Testis (tissue), 3 donors: ENCODE data around the gene GREB1. TPM values are rescaled to one million over a fixed set of nuclear protein-coding genes. Genes with fewer than 3 reads are reported as not detected.

ENCODE experiments used
- DNase-seq: peaks from one replicate; pipeline ENCODE4 v3.0.0-alpha.2; 2019
- H3K27ac ChIP-seq, 2 donors: fragments of 200-600 bp; sonication (generic); one replicate each; pipeline ENCODE4 v1.5.1; 2019
- H3K27me3 ChIP-seq: fragments of 200-600 bp; sonication (generic); one replicate; pipeline ENCODE4 v1.5.1; 2019
- H3K36me3 ChIP-seq: fragments of 200-600 bp; sonication (generic); one replicate; pipeline ENCODE4 v1.5.1; 2017; ENCODE audit warnings: low read depth; ENCODE audit errors: missing control alignments
- H3K4me1 ChIP-seq: fragments of 200-600 bp; sonication (generic); one replicate; pipeline ENCODE4 v1.5.1; 2019
- H3K4me3 ChIP-seq, 2 donors: fragments of 200-600 bp; sonication (generic); one replicate each; pipeline ENCODE4 v1.5.1; 2017 to 2019
- H3K9me3 ChIP-seq: fragments of 200-600 bp; sonication (generic); one replicate; pipeline ENCODE4 v1.5.1; 2017
- POLR2A ChIP-seq: fragments of 450-650 bp; IDR thresholded peaks from one replicate; pipeline ENCODE4 v1.6.1; 2017; ENCODE audit warnings: antibody characterized with exemption, mild to moderate bottlenecking, moderate library complexity
- WGBS, 2 donors: methylation state at CpG; one replicate each; pipeline ENCODE4 v1.1.5; 2018; 5-methylcytosine and 5-hydroxymethylcytosine counted together
- intact Hi-C: fragments of 100-400 bp; cut with DNase I; formaldehyde crosslinking; loops from one replicate; pipeline ENCODE4 v1.15.1; 2023; ENCODE audit warnings: low total_unique reads
- polyA plus RNA-seq: library from polyadenylated mRNA; stranded (reverse); fragments of 350-450 nt; fragmentation: Illumina TruSeq; extraction: RNeasy Lipid Tissue Mini Kit (QIAGEN cat#74804); gene quantifications from one replicate; pipeline ENCODE4 v1.2.3, GENCODE V29; 2014; ENCODE audit warnings: low read depth, low replicate concordance; ENCODE audit not compliant: insufficient read depth
- total RNA-seq, 2 donors: library from RNA; depleted of rRNA; stranded (reverse); fragments of >200 nt; gene quantifications; one replicate each; pipeline ENCODE4 v1.2.3, GENCODE V29; 2016
- TF ChIP-seq, protein P1 (sequence below), 3 experiments: fragments of 450-650 bp in 2 of 3; fragments of 200-600 bp in 1 of 3; sonication (generic) in 1 of 3; IDR thresholded peaks; one replicate each; pipeline ENCODE4 v1.5.1; 2016 to 2019; ENCODE audit warnings: antibody characterized with exemption in 3 of 3, mild to moderate bottlenecking in 2 of 3, moderate library complexity in 1 of 3

GREB1 gene
- total and polyA plus RNA-seq, 3 donors from 2014 or later: 29.8 to 136 (median 91.0) TPM

DNA sequence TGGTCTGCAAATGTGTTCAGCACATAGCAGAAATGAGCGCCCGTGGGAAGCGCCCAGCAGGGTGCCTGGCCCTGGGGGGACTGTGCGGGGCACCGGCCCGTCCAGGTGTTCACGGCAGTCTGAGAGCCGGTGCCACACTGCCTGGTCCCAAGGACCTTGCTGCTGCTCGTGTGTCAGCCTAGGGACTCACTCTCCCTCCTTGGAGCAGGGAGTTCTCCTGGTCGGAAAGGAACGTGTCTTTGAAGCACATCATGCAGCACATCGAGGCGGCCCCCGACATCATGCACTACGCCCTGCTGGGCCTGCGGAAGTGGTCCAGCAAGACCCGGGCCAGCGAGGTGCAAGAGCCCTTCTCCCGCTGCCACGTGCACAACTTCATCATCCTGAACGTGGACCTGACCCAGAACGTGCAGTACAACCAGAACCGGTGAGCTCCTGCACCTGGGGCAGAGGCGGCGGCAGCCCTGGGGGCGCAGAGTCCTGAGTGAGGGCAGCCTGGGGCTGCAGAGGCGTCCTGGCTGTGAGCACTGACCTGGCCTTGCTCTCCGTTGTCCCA lies 100.2 kb downstream of the GREB1 start:
- H3K9me3 ChIP-seq: no peaks in the 10 kb centered on the region
- H3K27me3 ChIP-seq: no peaks in the 10 kb centered on the region
- WGBS, 2 donors: 93 to 95% methylated on average over 3 to 28 of the region's 28 CpGs
- intact Hi-C loops: no loop called here
- no peak overlapping the region for H3K4me3 ChIP-seq
- TF ChIP-seq POLR2A: no peak
- TF ChIP-seq, protein P1, sequence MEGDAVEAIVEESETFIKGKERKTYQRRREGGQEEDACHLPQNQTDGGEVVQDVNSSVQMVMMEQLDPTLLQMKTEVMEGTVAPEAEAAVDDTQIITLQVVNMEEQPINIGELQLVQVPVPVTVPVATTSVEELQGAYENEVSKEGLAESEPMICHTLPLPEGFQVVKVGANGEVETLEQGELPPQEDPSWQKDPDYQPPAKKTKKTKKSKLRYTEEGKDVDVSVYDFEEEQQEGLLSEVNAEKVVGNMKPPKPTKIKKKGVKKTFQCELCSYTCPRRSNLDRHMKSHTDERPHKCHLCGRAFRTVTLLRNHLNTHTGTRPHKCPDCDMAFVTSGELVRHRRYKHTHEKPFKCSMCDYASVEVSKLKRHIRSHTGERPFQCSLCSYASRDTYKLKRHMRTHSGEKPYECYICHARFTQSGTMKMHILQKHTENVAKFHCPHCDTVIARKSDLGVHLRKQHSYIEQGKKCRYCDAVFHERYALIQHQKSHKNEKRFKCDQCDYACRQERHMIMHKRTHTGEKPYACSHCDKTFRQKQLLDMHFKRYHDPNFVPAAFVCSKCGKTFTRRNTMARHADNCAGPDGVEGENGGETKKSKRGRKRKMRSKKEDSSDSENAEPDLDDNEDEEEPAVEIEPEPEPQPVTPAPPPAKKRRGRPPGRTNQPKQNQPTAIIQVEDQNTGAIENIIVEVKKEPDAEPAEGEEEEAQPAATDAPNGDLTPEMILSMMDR (IDR thresholded peaks at IDR 0.05): no peak
- no peak for DNase-seq
- H3K36me3 ChIP-seq: no peaks in the 10 kb centered on the region
- H3K27ac ChIP-seq: no peak overlapping the region
- H3K4me1 ChIP-seq: no peaks in the 10 kb centered on the region

DNA sequence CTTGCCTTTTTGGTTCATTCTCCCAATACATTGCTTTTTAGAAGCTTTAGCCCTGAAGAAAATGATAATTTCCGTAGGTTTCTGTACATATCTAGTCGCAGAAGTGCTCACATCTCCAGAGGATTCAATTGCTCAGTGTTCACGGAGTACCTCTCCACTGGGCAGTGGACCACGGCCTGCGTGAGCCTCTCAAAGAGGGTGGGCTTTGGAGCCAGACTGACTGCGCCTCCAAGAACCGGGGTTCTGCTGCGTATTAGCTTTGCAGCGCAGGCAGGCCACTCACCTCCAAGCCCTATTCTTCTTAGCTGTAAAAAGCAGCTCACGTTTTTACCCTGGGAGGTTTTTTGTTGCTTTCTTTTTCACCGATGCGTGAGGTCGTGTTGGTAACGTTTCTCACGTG lies 100.7 kb downstream of the GREB1 start:
- 91 to 97% methylated on average over 15 of the region's 15 CpGs for WGBS, 2 donors
- Histone ChIP-seq H3K9me3 (no peaks in the 10 kb centered on the region), H3K36me3 (no peaks in the 10 kb centered on the region), H3K4me1 (no peaks in the 10 kb centered on the region), H3K27ac (no peak overlapping the region), H3K4me3 (no peak overlapping the region), H3K27me3 (no peaks in the 10 kb centered on the region)
- no peak for TF ChIP-seq POLR2A
- TF ChIP-seq, protein P1 (IDR thresholded peaks at IDR 0.05): no peak
- intact Hi-C loops: no loop called here
- no peak for DNase-seq

DNA sequence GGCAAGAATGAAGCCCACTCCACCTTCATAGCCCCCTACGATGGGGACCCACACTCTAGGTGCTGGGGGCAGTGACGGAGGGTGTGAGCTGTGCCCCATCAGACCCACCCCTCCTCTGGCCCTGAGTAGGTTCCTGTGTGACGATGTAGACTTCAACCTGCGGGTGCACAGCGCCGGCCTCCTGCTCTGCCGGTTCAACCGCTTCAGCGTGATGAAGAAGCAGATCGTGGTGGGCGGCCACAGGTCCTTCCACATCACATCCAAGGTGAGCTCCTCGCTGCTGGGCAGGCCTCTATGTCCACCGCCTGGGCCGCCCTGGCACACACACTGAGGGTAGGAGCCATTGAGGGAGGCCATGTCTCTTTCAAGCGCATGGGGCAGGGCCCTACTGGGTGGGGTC lies 101.3 kb downstream of the GREB1 start:
- 91 to 97% methylated on average over 15 of the region's 15 CpGs for WGBS, 2 donors
- Histone ChIP-seq H3K4me1 (no peaks in the 10 kb centered on the region), H3K27me3 (no peaks in the 10 kb centered on the region), H3K4me3 (no peak overlapping the region), H3K9me3 (no peaks in the 10 kb centered on the region), H3K27ac (no peak overlapping the region), H3K36me3 (no peaks in the 10 kb centered on the region)
- no peak for TF ChIP-seq POLR2A
- TF ChIP-seq, protein P1 (IDR thresholded peaks at IDR 0.05): no peak
- no peak for DNase-seq
- intact Hi-C loops: no loop called here

DNA sequence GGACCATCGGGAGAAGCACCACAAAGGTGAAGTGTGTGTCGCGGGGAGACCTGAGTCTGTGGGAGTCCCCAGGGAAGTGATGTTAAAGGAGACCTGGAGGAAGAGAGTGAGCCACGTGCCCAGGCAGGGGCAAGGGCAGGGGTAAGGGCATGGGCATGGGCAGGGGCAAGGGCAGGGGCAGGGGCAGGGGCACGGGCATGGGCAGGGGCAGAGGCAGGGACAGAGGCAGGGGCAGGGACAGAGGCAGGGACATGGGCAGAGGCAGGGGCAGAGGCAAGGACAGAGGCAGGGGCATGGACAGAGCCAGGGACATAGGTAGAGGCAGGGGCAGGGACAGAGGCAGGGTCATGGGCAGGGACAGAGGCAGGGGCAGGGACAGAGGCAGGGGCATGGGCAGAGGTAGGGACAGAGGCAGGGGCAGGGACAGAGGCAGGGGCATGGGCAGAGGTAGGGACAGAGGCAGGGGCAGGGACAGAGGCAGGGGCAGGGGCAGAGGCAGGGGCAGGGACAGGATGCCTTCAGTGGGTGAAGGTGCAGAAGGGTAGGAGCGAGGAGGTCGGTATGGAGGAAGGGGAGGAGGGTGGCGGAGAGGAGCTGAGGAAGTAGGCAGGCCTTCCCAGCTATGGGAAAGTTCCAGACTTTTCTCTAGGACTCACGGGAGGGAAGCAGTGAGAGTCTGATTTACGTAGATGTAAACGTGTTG lies 102.9 kb downstream of the GREB1 start:
- TF ChIP-seq, protein P1 (IDR thresholded peaks at IDR 0.05): no peak
- no peak for TF ChIP-seq POLR2A
- H3K27me3 ChIP-seq: no peaks in the 10 kb centered on the region
- peaks cover 3% of the 10 kb centered on the region for H3K4me1 ChIP-seq
- no peaks in the 10 kb centered on the region for H3K36me3 ChIP-seq
- WGBS, 2 donors: 77 to 87% methylated on average over 11 of the region's 11 CpGs
- intact Hi-C loops: no loop called here
- H3K27ac ChIP-seq: no peak overlapping the region
- DNase-seq: no peak
- H3K9me3 ChIP-seq: no peaks in the 10 kb centered on the region
- no peak overlapping the region for H3K4me3 ChIP-seq

DNA sequence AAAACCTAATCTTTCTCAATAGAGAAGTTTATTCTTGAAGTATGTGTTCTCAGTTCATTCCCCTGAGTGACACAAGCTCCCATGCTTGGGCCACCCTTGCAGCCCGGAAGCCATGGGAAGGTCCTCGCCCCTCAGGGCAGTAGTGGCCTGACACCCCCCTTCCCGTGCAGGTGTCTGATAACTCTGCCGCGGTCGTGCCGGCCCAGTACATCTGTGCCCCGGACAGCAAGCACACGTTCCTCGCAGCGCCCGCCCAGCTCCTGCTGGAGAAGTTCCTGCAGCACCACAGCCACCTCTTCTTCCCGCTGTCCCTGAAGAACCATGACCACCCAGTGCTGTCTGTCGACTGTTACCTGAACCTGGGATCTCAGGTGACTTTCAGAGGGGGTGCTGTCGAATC lies 103.7 kb downstream of the GREB1 start:
- Histone ChIP-seq H3K27me3 (no peaks in the 10 kb centered on the region), H3K9me3 (no peaks in the 10 kb centered on the region), H3K4me3 (no peak overlapping the region), H3K27ac (no peak overlapping the region), H3K4me1 (peaks cover 3% of the 10 kb centered on the region), H3K36me3 (no peaks in the 10 kb centered on the region)
- 89 to 91% methylated on average over 15 of the region's 15 CpGs for WGBS, 2 donors
- TF ChIP-seq, protein P1 (IDR thresholded peaks at IDR 0.05): no peak
- no peak for TF ChIP-seq POLR2A
- intact Hi-C loops: no loop called here
- DNase-seq: no peak
